Kidney glomerular epithelial cell (primary cell): ENCODE measurements around the gene RAD17.

ENCODE experiments used
- DNase-seq: peaks from one replicate; lab custom pipeline; 2025; lab: John Stamatoyannopoulos, UW

RAD17 gene

GRCh38 chr5:69462170-69462569 is 92.6 kb downstream of the RAD17 start:
- DNase-seq = no peak
